ENCODE data around the gene DCLK1. TPM values are rescaled to one million over a fixed set of nuclear protein-coding genes. Genes with fewer than 3 reads are reported as not detected.

DCLK1 gene
- total and polyA plus RNA-seq, 2 experiments from 2014 or later: 0.16 to 2.9 TPM

GRCh38 chr13:35979361-35979951 lies 151.7 kb downstream of the DCLK1 start:
- Histone ChIP-seq H3K27me3 (no peaks in the 10 kb centered on the region), H3K4me2 (no peak overlapping the region), H3K79me2 (no peaks in the 10 kb centered on the region), H3K4me1 (ENCODE audit: insufficient read depth) (no peaks in the 10 kb centered on the region), H3K9me2 (replicated peaks; ENCODE audit: insufficient read depth) (no peaks in the 10 kb centered on the region), H4K20me1 (ENCODE audit: insufficient read depth, poor library complexity, severe bottlenecking) (no peaks in the 10 kb centered on the region), H3K4me3 (no peak overlapping the region), H3K9me3 (ENCODE audit: low read depth) (no peaks in the 10 kb centered on the region), H3K36me3 (replicated peaks; ENCODE audit: insufficient read depth, low read depth) (no peaks in the 10 kb centered on the region), H3K27ac (peak overlapping the region; percentile 6), H2AFZ (no peak overlapping the region)
- WGBS (ENCODE audit: low lambda C conversion rate, missing lambda C conversion rate): 83% methylated on average over 8 of the region's 8 CpGs
- DNase-seq (ENCODE audit: low spot score): peak; percentile 25
- TF ChIP-seq, protein P1, sequence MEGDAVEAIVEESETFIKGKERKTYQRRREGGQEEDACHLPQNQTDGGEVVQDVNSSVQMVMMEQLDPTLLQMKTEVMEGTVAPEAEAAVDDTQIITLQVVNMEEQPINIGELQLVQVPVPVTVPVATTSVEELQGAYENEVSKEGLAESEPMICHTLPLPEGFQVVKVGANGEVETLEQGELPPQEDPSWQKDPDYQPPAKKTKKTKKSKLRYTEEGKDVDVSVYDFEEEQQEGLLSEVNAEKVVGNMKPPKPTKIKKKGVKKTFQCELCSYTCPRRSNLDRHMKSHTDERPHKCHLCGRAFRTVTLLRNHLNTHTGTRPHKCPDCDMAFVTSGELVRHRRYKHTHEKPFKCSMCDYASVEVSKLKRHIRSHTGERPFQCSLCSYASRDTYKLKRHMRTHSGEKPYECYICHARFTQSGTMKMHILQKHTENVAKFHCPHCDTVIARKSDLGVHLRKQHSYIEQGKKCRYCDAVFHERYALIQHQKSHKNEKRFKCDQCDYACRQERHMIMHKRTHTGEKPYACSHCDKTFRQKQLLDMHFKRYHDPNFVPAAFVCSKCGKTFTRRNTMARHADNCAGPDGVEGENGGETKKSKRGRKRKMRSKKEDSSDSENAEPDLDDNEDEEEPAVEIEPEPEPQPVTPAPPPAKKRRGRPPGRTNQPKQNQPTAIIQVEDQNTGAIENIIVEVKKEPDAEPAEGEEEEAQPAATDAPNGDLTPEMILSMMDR (IDR thresholded peaks at IDR 0.05; ENCODE audit: poor library complexity): no peak
- TF ChIP-seq EZH2phosphoT487 (IDR thresholded peaks at IDR 0.05; ENCODE audit: low read depth, severe bottlenecking, unreplicated experiment) (no peak), EZH2 (IDR thresholded peaks at IDR 0.05; ENCODE audit: borderline replicate concordance) (no peak)

- H2AFZ ChIP-seq: no peak overlapping the region
- H3K27ac ChIP-seq: peak overlapping the region; percentile 6
- no peaks in the 10 kb centered on the region for H3K4me1 ChIP-seq (ENCODE audit: insufficient read depth)
- H3K36me3 ChIP-seq (replicated peaks; ENCODE audit: insufficient read depth, low read depth): no peaks in the 10 kb centered on the region
- WGBS (ENCODE audit: low lambda C conversion rate, missing lambda C conversion rate): 49% methylated on average over 10 of the region's 10 CpGs
- DNase-seq (ENCODE audit: low spot score): peak; percentile 68
- H3K27me3 ChIP-seq: no peaks in the 10 kb centered on the region
- no peaks in the 10 kb centered on the region for H3K79me2 ChIP-seq
- H4K20me1 ChIP-seq (ENCODE audit: insufficient read depth, poor library complexity, severe bottlenecking): no peaks in the 10 kb centered on the region
- H3K4me3 ChIP-seq: no peak overlapping the region
- H3K4me2 ChIP-seq: no peak overlapping the region
- H3K9me3 ChIP-seq (ENCODE audit: low read depth): no peaks in the 10 kb centered on the region
- H3K9me2 ChIP-seq (replicated peaks; ENCODE audit: insufficient read depth): no peaks in the 10 kb centered on the region
- TF ChIP-seq, protein P1 (IDR thresholded peaks at IDR 0.05; ENCODE audit: poor library complexity): peak; percentile 91
- no peak for TF ChIP-seq EZH2 (IDR thresholded peaks at IDR 0.05; ENCODE audit: borderline replicate concordance)
Measured at GRCh38 chr13:35978607-35979316, 152.4 kb downstream of the DCLK1 start.

- H3K9me3 ChIP-seq (ENCODE audit: low read depth): no peaks in the 10 kb centered on the region
- H3K9me2 ChIP-seq (replicated peaks; ENCODE audit: insufficient read depth): no peaks in the 10 kb centered on the region
- no peak overlapping the region for H3K4me3 ChIP-seq
- no peak for DNase-seq (ENCODE audit: low spot score)
- H3K27ac ChIP-seq: no peak overlapping the region
- TF ChIP-seq EZH2 (IDR thresholded peaks at IDR 0.05; ENCODE audit: borderline replicate concordance) (no peak), EZH2phosphoT487 (IDR thresholded peaks at IDR 0.05; ENCODE audit: low read depth, severe bottlenecking, unreplicated experiment) (no peak)
- TF ChIP-seq, protein P1 (IDR thresholded peaks at IDR 0.05; ENCODE audit: poor library complexity): no peak
- no peaks in the 10 kb centered on the region for H3K79me2 ChIP-seq
- H3K4me1 ChIP-seq (ENCODE audit: insufficient read depth): no peaks in the 10 kb centered on the region
- 87% methylated on average over 2 of the region's 2 CpGs for WGBS (ENCODE audit: low lambda C conversion rate, missing lambda C conversion rate)
- no peak overlapping the region for H2AFZ ChIP-seq
- H3K36me3 ChIP-seq (replicated peaks; ENCODE audit: insufficient read depth, low read depth): no peaks in the 10 kb centered on the region
- H4K20me1 ChIP-seq (ENCODE audit: insufficient read depth, poor library complexity, severe bottlenecking): no peaks in the 10 kb centered on the region
- no peaks in the 10 kb centered on the region for H3K27me3 ChIP-seq
- H3K4me2 ChIP-seq: no peak overlapping the region
Measured at GRCh38 chr13:35977060-35977459, 154.1 kb downstream of the DCLK1 start.

Measured in hepatocyte (in vitro differentiated cells).